ENCODE results near the gene GDAP2. TPM values are rescaled to one million over a fixed set of nuclear protein-coding genes. Genes with fewer than 3 reads are reported as not detected.

GDAP2 gene
- polyA plus RNA-seq, 3 donors, result 17.8 to 28.7 (median 21.1) TPM

GRCh38 chr1:117879284-117879683 is 50.1 kb downstream of the GDAP2 start:
- intact Hi-C loops (cut with micrococcal nuclease), result no loop called here
- no peak overlapping the region for H2AFZ ChIP-seq (ENCODE audit: insufficient read depth, low read depth, low read length, poor library complexity, severe bottlenecking)
- no peaks in the 10 kb centered on the region for H3K4me1 Mint-ChIP-seq
- no peak overlapping the region for H3K4me2 ChIP-seq (replicated peaks; ENCODE audit: extremely low read depth, low read length, poor library complexity, severe bottlenecking)
- no CpG with 5 or more reads among the region's 1 CpG for WGBS (ENCODE audit: insufficient coverage)
- no peaks in the 10 kb centered on the region for H3K27me3 ChIP-seq (ENCODE audit: control insufficient read depth in 2 of 2, insufficient read depth in 2 of 2, low read length in 2 of 2)
- no peak overlapping the region for H3K9ac ChIP-seq (ENCODE audit: insufficient read depth, low read length, poor library complexity, severe bottlenecking)
- H3K27me3 Mint-ChIP-seq (ENCODE audit: low read depth in 3 of 3), result no peaks in the 10 kb centered on the region
- no peaks in the 10 kb centered on the region for H4K20me1 ChIP-seq (ENCODE audit: insufficient read depth, low read length)
- no peaks in the 10 kb centered on the region for H3K4me1 ChIP-seq (ENCODE audit: control insufficient read depth in 1 of 2, insufficient read depth in 2 of 2, low read length in 2 of 2)
- DNase-seq, result no peak
- H3K36me3 ChIP-seq (replicated peaks in 1 of 2; ENCODE audit: control insufficient read depth in 1 of 2, insufficient read depth in 2 of 2, low read length in 2 of 2), result peaks cover 98 to 100% of the 10 kb centered on the region in 2 donors
- no peak overlapping the region for H3K4me3 Mint-ChIP-seq
- H3K9me3 ChIP-seq (replicated peaks in 1 of 2; ENCODE audit: control insufficient read depth in 1 of 2, insufficient read depth in 1 of 2, low read length in 2 of 2), result peaks cover 0 to 9% of the 10 kb centered on the region in 2 donors
- H3K36me3 Mint-ChIP-seq, result peaks cover 19 to 57% of the 10 kb centered on the region in 2 donors
- H3K9me3 Mint-ChIP-seq, result peaks cover 4 to 12% (median 6%) of the 10 kb centered on the region in 7 donors
- H3K79me2 ChIP-seq (ENCODE audit: insufficient read depth, low read length), result no peaks in the 10 kb centered on the region
- no peak overlapping the region for H3K4me3 ChIP-seq (replicated peaks in 1 of 3; ENCODE audit: low read depth in 2 of 3, low read length in 3 of 3)
- TF ChIP-seq CTCF (IDR thresholded peaks at IDR 0.05), result no peak
- H3K27ac Mint-ChIP-seq, result no peak overlapping the region
- no peak overlapping the region for H3K27ac ChIP-seq (ENCODE audit: low read depth in 1 of 2, low read length in 2 of 2)

- Mint-ChIP-seq H3K4me1 (no peaks in the 10 kb centered on the region), H3K4me3 (no peak overlapping the region), H3K9me3 (peaks cover 5 to 21% (median 9%) of the 10 kb centered on the region in 7 donors), H3K27me3 (ENCODE audit: low read depth in 3 of 3) (no peaks in the 10 kb centered on the region), H3K36me3 (peaks cover 7 to 58% of the 10 kb centered on the region in 2 donors), H3K27ac (no peak overlapping the region)
- Histone ChIP-seq H4K20me1 (ENCODE audit: insufficient read depth, low read length) (no peaks in the 10 kb centered on the region), H3K4me3 (replicated peaks in 1 of 3; ENCODE audit: low read depth in 2 of 3, low read length in 3 of 3) (no peak overlapping the region), H3K27me3 (ENCODE audit: control insufficient read depth in 2 of 2, insufficient read depth in 2 of 2, low read length in 2 of 2) (no peaks in the 10 kb centered on the region), H2AFZ (ENCODE audit: insufficient read depth, low read depth, low read length, poor library complexity, severe bottlenecking) (no peak overlapping the region), H3K4me1 (ENCODE audit: control insufficient read depth in 1 of 2, insufficient read depth in 2 of 2, low read length in 2 of 2) (no peaks in the 10 kb centered on the region), H3K79me2 (ENCODE audit: insufficient read depth, low read length) (no peaks in the 10 kb centered on the region), H3K36me3 (replicated peaks in 1 of 2; ENCODE audit: control insufficient read depth in 1 of 2, insufficient read depth in 2 of 2, low read length in 2 of 2) (peaks cover 93 to 100% of the 10 kb centered on the region in 2 donors), H3K9me3 (replicated peaks in 1 of 2; ENCODE audit: control insufficient read depth in 1 of 2, insufficient read depth in 1 of 2, low read length in 2 of 2) (peaks cover 0 to 18% of the 10 kb centered on the region in 2 donors), H3K27ac (ENCODE audit: low read depth in 1 of 2, low read length in 2 of 2) (no peak overlapping the region), H3K4me2 (replicated peaks; ENCODE audit: extremely low read depth, low read length, poor library complexity, severe bottlenecking) (no peak overlapping the region), H3K9ac (ENCODE audit: insufficient read depth, low read length, poor library complexity, severe bottlenecking) (no peak overlapping the region)
- TF ChIP-seq CTCF (IDR thresholded peaks at IDR 0.05), result no peak
- WGBS (ENCODE audit: insufficient coverage), result no CpG with 5 or more reads among the region's 1 CpG
- intact Hi-C loops (cut with micrococcal nuclease), result no loop called here
- no peak for DNase-seq
Measured at GRCh38 chr1:117877823-117878222, 51.6 kb downstream of the GDAP2 start.

Data from CD14-positive monocyte (primary cell).